Measurements from ENCODE around the gene TTC39C. TPM values are rescaled to one million over a fixed set of nuclear protein-coding genes. Genes with fewer than 3 reads are reported as not detected.
"Not testable (repeated sequence)": the region's sequence is repeated elsewhere in the genome, so short reads cannot be mapped to it uniquely, and the experiment has no call there.

TTC39C gene
- total RNA-seq, 2 donors from 2014 or later: 187 to 226 TPM

GRCh38 chr18:24127735-24128134, 113.2 kb downstream of the TTC39C start:
- DNase-seq: no peak
- peak overlapping the region; percentile 67 for H3K27ac Mint-ChIP-seq
- H3K9me3 ChIP-seq (ENCODE audit: control insufficient read depth, low read length, poor library complexity, severe bottlenecking): no peaks in the 10 kb centered on the region
- no peak for ATAC-seq
- H3K36me3 Mint-ChIP-seq (ENCODE audit: low read depth): peaks cover 12% of the 10 kb centered on the region
- H3K27me3 Mint-ChIP-seq: no peaks in the 10 kb centered on the region
- H3K4me1 Mint-ChIP-seq: peaks cover 7% of the 10 kb centered on the region
- no peak overlapping the region for H3K4me3 Mint-ChIP-seq

GRCh38 chr18:24128700-24129099, 114.1 kb downstream of the TTC39C start:
- H3K36me3 Mint-ChIP-seq (ENCODE audit: low read depth): peaks cover 12% of the 10 kb centered on the region

DNA sequence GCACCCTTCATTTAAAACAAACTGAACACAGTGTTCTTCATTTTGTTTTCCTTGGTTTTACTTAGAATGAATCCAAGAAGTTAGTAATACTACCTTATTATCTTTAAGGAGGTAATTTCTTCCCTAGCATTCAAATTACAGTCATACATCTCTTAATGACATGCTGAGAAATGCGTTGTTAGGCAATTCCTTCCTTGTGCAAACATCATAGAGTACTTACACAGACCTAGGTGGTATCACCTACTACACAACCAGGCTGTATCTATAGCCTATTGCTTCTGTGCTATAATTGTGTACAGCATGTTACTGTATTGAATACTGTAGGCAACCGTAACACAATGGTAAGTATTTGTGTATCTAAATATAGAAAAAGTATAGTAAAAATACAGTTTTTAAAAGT, 115.9 kb downstream of the TTC39C start:
- H3K27ac Mint-ChIP-seq: no peak overlapping the region
- H3K36me3 Mint-ChIP-seq (ENCODE audit: low read depth): peaks cover 12% of the 10 kb centered on the region
- no peak for ATAC-seq
- DNase-seq: no peak
- H3K9me3 ChIP-seq (ENCODE audit: control insufficient read depth, low read length, poor library complexity, severe bottlenecking): no peaks in the 10 kb centered on the region
- H3K4me1 Mint-ChIP-seq: peaks cover 5% of the 10 kb centered on the region
- no peak overlapping the region for H3K4me3 Mint-ChIP-seq
- H3K27me3 Mint-ChIP-seq: no peaks in the 10 kb centered on the region

More at GRCh38 chr18:24128700-24129099, 114.1 kb downstream of the TTC39C start:
- H3K27me3 Mint-ChIP-seq: no peaks in the 10 kb centered on the region
- no peaks in the 10 kb centered on the region for H3K9me3 ChIP-seq (ENCODE audit: control insufficient read depth, low read length, poor library complexity, severe bottlenecking)
- no peak for ATAC-seq
- H3K27ac Mint-ChIP-seq: peak overlapping the region; percentile 67
- H3K4me3 Mint-ChIP-seq: no peak overlapping the region
- peaks cover 5% of the 10 kb centered on the region for H3K4me1 Mint-ChIP-seq
- no peak for DNase-seq

- Mint-ChIP-seq H3K27ac (peak overlapping the region; percentile 86), H3K4me1 (peaks cover 25% of the 10 kb centered on the region), H3K36me3 (ENCODE audit: low read depth) (no peaks in the 10 kb centered on the region), H3K4me3 (peak overlapping the region; percentile 96), H3K27me3 (peaks cover 6% of the 10 kb centered on the region)
- no peaks in the 10 kb centered on the region for H3K9me3 ChIP-seq (ENCODE audit: control insufficient read depth, low read length, poor library complexity, severe bottlenecking)
- DNase-seq: no peak
- ATAC-seq: peak; percentile 17
Observed at GRCh38 chr18:24136967-24137373, 122.4 kb downstream of the TTC39C start.

DNA sequence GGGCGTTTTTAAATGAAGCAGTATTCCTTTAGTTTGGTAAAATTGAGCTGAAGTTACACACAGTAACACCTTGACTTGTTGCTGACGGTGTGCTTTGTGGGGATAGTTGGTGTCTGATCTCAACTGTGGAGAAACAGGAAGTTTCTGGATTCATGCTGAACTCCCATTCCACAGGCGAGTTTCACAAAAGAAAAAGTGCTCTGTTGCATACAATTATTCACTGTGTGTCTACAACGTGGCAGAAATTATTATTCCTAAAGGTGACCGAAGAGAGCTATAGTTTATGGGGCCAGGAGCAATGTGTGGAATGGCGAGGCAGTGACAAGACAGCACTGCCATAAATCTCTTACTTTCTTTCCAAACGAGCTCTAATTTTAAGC, 123.8 kb downstream of the TTC39C start:
- ATAC-seq: peak; percentile 48

GRCh38 chr18:24138789-24139616, 124.4 kb downstream of the TTC39C start, which contains the start of gene CABYR:
CABYR (plus strand) TSS chr18:24139062; CDS start chr18:24143115, 4,053 bp downstream.
- H3K4me3 Mint-ChIP-seq: peak within 1 kb of the TSS; percentile 96
- H3K36me3 Mint-ChIP-seq (ENCODE audit: low read depth): no peaks in the 10 kb centered on the region
- H3K9me3 ChIP-seq (ENCODE audit: control insufficient read depth, low read length, poor library complexity, severe bottlenecking): no peaks in the 10 kb centered on the region
- H3K27ac Mint-ChIP-seq: peak within 1 kb of the TSS; percentile 86
- peaks cover 9% of the 10 kb centered on the region for H3K27me3 Mint-ChIP-seq
- peak; percentile 63 to 79 (median 72) for DNase-seq
- peak; percentile 94 for ATAC-seq
- H3K4me1 Mint-ChIP-seq: peaks cover 25% of the 10 kb centered on the region

More for the DNA sequence above, 123.8 kb downstream of the TTC39C start:
- no peak for DNase-seq
- peaks cover 25% of the 10 kb centered on the region for H3K4me1 Mint-ChIP-seq
- H3K4me3 Mint-ChIP-seq: peak overlapping the region; percentile 96
- peaks cover 6% of the 10 kb centered on the region for H3K27me3 Mint-ChIP-seq
- H3K9me3 ChIP-seq (ENCODE audit: control insufficient read depth, low read length, poor library complexity, severe bottlenecking): no peaks in the 10 kb centered on the region
- H3K27ac Mint-ChIP-seq: peak overlapping the region; percentile 86
- H3K36me3 Mint-ChIP-seq (ENCODE audit: low read depth): no peaks in the 10 kb centered on the region

- Mint-ChIP-seq H3K27ac (no peak overlapping the region), H3K4me1 (peaks cover 25% of the 10 kb centered on the region), H3K27me3 (peaks cover 14% of the 10 kb centered on the region), H3K4me3 (no peak overlapping the region), H3K36me3 (ENCODE audit: low read depth) (no peaks in the 10 kb centered on the region)
- no peak for ATAC-seq
- DNase-seq: no peak
- no peaks in the 10 kb centered on the region for H3K9me3 ChIP-seq (ENCODE audit: control insufficient read depth, low read length, poor library complexity, severe bottlenecking)
Observed at GRCh38 chr18:24140697-24141096, 126.1 kb downstream of the TTC39C start.

DNA sequence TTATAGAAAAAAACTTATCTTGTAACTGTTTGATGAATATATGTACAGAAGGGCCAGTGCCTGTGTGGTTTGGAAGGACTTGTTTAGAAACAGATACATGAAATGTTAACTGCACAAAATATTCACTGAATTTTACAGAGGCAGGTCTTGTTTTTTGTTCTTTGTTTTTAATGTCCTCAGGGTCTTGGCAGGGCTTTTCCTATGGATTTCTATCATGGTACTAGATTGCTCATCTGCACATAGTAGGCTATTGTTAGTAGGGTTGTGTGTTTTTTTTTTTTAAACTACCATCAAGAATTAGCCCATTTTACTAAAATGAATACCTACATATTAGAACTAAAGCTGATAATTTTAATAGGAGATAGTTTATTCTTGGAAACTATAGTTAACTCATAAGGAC, 127.8 kb downstream of the TTC39C start:
- H3K27ac Mint-ChIP-seq: no peak overlapping the region

GRCh38 chr18:24149591-24149990, 135.0 kb downstream of the TTC39C start:
- not testable (repeated sequence) for H3K4me1 Mint-ChIP-seq; H3K27me3 Mint-ChIP-seq; H3K27ac Mint-ChIP-seq; ATAC-seq; H3K4me3 Mint-ChIP-seq; H3K36me3 Mint-ChIP-seq (ENCODE audit: low read depth); DNase-seq; H3K9me3 ChIP-seq (ENCODE audit: control insufficient read depth, low read length, poor library complexity, severe bottlenecking)

More for the DNA sequence above, 127.8 kb downstream of the TTC39C start:
- ATAC-seq (no peak), DNase-seq (no peak)
- Mint-ChIP-seq H3K4me3 (no peak overlapping the region), H3K36me3 (ENCODE audit: low read depth) (no peaks in the 10 kb centered on the region), H3K4me1 (peaks cover 15% of the 10 kb centered on the region), H3K27me3 (peaks cover 21% of the 10 kb centered on the region)
- H3K9me3 ChIP-seq (ENCODE audit: control insufficient read depth, low read length, poor library complexity, severe bottlenecking): no peaks in the 10 kb centered on the region

DNA sequence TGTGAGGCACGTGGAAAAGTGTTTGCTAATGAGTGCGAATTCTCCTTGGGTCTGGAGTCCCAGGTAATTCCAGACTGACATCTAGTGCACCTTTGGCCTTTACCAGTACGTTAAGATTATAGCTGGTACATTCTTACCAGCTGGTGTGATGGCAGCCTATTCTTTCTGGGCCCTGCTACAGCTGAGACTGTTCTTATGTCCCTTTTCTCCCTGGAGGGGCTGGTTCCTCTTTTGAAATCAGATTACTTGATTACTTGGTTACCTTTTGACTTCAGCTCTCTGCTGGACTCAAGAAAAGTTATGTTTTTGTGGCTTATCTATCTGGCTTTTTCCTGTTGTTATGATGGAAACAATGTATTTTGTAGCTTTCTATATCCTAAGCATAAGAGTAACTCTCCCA, 138.8 kb downstream of the TTC39C start:
- H3K4me3 Mint-ChIP-seq: no peak overlapping the region
- H3K9me3 ChIP-seq (ENCODE audit: control insufficient read depth, low read length, poor library complexity, severe bottlenecking): no peaks in the 10 kb centered on the region
- no peak for DNase-seq
- peaks cover 2% of the 10 kb centered on the region for H3K4me1 Mint-ChIP-seq
- no peak for ATAC-seq
- no peaks in the 10 kb centered on the region for H3K27me3 Mint-ChIP-seq
- no peak overlapping the region for H3K27ac Mint-ChIP-seq
- H3K36me3 Mint-ChIP-seq (ENCODE audit: low read depth): no peaks in the 10 kb centered on the region

DNA sequence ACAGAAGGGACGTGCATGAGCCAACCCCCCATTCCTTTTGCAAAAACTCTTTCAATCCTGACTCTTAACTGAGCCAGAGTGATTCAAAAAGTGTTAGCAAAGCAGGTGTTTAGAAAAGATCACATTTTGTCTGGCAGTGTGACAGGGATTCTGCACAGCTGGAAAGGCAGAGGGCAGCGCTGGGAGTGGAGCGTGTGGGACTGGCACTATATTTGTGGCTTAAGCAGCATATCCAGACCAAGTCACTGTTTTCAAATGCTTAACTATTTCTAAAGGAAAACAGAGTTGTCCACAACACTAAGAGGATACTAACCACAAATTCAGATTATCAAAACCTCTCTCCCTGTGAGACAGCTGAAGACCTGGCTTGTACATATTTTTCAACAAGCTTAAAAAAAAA, 143.3 kb downstream of the TTC39C start:
- H3K36me3 Mint-ChIP-seq (ENCODE audit: low read depth): peaks cover 3% of the 10 kb centered on the region
- no peaks in the 10 kb centered on the region for H3K4me1 Mint-ChIP-seq
- H3K27ac Mint-ChIP-seq: no peak overlapping the region
- no peaks in the 10 kb centered on the region for H3K9me3 ChIP-seq (ENCODE audit: control insufficient read depth, low read length, poor library complexity, severe bottlenecking)
- ATAC-seq (no peak), DNase-seq (no peak)
- no peak overlapping the region for H3K4me3 Mint-ChIP-seq
- no peaks in the 10 kb centered on the region for H3K27me3 Mint-ChIP-seq

GRCh38 chr18:24160086-24160485, 145.5 kb downstream of the TTC39C start:
- no peaks in the 10 kb centered on the region for H3K4me1 Mint-ChIP-seq
- H3K9me3 ChIP-seq (ENCODE audit: control insufficient read depth, low read length, poor library complexity, severe bottlenecking): no peaks in the 10 kb centered on the region
- peaks cover 3% of the 10 kb centered on the region for H3K36me3 Mint-ChIP-seq (ENCODE audit: low read depth)
- H3K27ac Mint-ChIP-seq: no peak overlapping the region
- H3K4me3 Mint-ChIP-seq: no peak overlapping the region
- H3K27me3 Mint-ChIP-seq: no peaks in the 10 kb centered on the region
- no peak for DNase-seq
- ATAC-seq: no peak

- no peak for DNase-seq
- Mint-ChIP-seq H3K36me3 (ENCODE audit: low read depth) (peaks cover 3% of the 10 kb centered on the region), H3K4me1 (no peaks in the 10 kb centered on the region), H3K4me3 (no peak overlapping the region), H3K27ac (no peak overlapping the region), H3K27me3 (no peaks in the 10 kb centered on the region)
- H3K9me3 ChIP-seq (ENCODE audit: control insufficient read depth, low read length, poor library complexity, severe bottlenecking): no peaks in the 10 kb centered on the region
- ATAC-seq: no peak
Observed at GRCh38 chr18:24161304-24161703, 146.8 kb downstream of the TTC39C start.

GRCh38 chr18:24168496-24168895, 153.9 kb downstream of the TTC39C start:
- Mint-ChIP-seq H3K36me3 (ENCODE audit: low read depth) (peaks cover 2% of the 10 kb centered on the region), H3K4me3 (no peak overlapping the region), H3K27ac (no peak overlapping the region), H3K4me1 (no peaks in the 10 kb centered on the region), H3K27me3 (no peaks in the 10 kb centered on the region)
- ATAC-seq (no peak), DNase-seq (no peak)
- H3K9me3 ChIP-seq (ENCODE audit: control insufficient read depth, low read length, poor library complexity, severe bottlenecking): no peaks in the 10 kb centered on the region
